ENCODE results near the gene LRFN2. TPM values are rescaled to one million over a fixed set of nuclear protein-coding genes. Genes with fewer than 3 reads are reported as not detected.

LRFN2 gene
- total RNA-seq, 4 donors from 2014 or later = 0.83 TPM; not detected in 3

DNA sequence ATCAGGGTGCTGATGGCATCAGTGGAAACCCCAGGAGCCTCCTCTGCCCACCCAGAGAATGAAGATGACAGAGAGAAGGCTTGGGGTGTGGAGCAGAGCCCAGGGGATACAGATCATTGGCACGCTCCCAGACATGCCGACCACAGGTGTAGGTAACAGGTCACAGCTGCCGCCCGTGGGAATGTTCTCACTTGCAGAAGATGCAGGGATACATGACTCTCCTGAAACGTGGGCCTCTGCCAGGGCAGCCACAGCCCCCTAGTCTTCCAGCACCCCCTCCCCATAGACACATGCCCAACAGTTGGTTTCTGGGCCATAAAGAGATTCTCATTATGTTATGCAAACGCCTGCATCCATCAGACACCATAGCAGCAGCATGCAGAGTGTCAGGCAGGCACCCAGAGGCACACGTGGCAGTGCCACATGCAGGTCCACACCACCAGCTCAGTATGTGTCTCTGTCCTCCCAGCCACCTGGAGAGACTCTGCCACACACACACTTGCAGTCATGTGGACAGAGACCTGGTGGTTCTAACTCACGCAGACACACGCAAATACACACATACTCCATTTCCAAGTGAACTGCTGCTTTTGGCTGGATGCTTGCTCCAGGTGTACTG, 45.5 kb downstream of the LRFN2 start:
- Histone ChIP-seq H3K27ac (no peak overlapping the region), H3K27me3 (no peaks in the 10 kb centered on the region), H3K4me3 (no peak overlapping the region), H3K9me3 (no peaks in the 10 kb centered on the region), H3K36me3 (no peaks in the 10 kb centered on the region), H3K4me1 (no peaks in the 10 kb centered on the region)
- DNase-seq = no peak
- no peak for TF ChIP-seq POLR2A (IDR thresholded peaks at IDR 0.05)
- TF ChIP-seq, protein P1, sequence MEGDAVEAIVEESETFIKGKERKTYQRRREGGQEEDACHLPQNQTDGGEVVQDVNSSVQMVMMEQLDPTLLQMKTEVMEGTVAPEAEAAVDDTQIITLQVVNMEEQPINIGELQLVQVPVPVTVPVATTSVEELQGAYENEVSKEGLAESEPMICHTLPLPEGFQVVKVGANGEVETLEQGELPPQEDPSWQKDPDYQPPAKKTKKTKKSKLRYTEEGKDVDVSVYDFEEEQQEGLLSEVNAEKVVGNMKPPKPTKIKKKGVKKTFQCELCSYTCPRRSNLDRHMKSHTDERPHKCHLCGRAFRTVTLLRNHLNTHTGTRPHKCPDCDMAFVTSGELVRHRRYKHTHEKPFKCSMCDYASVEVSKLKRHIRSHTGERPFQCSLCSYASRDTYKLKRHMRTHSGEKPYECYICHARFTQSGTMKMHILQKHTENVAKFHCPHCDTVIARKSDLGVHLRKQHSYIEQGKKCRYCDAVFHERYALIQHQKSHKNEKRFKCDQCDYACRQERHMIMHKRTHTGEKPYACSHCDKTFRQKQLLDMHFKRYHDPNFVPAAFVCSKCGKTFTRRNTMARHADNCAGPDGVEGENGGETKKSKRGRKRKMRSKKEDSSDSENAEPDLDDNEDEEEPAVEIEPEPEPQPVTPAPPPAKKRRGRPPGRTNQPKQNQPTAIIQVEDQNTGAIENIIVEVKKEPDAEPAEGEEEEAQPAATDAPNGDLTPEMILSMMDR (IDR thresholded peaks at IDR 0.05) = no peak

DNA sequence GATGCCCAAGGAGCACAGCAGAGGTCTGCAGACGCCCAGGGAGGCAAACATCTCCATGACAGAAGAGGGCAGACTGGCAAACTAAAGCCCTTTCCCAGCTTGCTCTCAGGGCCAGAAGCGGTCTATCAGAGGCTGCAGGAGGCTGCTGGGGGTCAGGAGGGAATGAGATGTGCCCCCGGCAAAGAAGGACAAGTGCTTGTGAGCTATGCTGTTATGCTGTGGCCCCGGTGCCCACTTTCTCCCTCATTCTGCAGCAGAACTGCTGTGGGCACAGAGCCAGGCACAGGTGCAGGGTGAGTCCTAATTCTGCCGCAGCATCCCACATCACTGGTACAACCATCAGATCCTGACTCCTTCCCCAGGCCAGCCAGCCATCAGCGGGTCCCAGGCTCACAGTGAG, 46.4 kb downstream of the LRFN2 start:
- TF ChIP-seq, protein P1 (IDR thresholded peaks at IDR 0.05) = no peak
- TF ChIP-seq POLR2A (IDR thresholded peaks at IDR 0.05) = no peak
- H3K27me3 ChIP-seq = no peaks in the 10 kb centered on the region
- H3K27ac ChIP-seq = no peak overlapping the region

GRCh38 chr6:40539853-40540252, 47.3 kb downstream of the LRFN2 start:
- Histone ChIP-seq H3K27ac (no peak overlapping the region), H3K36me3 (no peaks in the 10 kb centered on the region), H3K4me3 (no peak overlapping the region), H3K4me1 (no peaks in the 10 kb centered on the region), H3K9me3 (no peaks in the 10 kb centered on the region), H3K27me3 (no peaks in the 10 kb centered on the region)
- DNase-seq = peak in 1 of 3 donors; percentile 2
- TF ChIP-seq, protein P1 (IDR thresholded peaks at IDR 0.05) = no peak
- no peak for TF ChIP-seq POLR2A (IDR thresholded peaks at IDR 0.05)

More for the DNA sequence above, 46.4 kb downstream of the LRFN2 start:
- H3K4me3 ChIP-seq = no peak overlapping the region
- H3K4me1 ChIP-seq = no peaks in the 10 kb centered on the region
- no peak for DNase-seq
- H3K36me3 ChIP-seq = no peaks in the 10 kb centered on the region
- no peaks in the 10 kb centered on the region for H3K9me3 ChIP-seq

DNA sequence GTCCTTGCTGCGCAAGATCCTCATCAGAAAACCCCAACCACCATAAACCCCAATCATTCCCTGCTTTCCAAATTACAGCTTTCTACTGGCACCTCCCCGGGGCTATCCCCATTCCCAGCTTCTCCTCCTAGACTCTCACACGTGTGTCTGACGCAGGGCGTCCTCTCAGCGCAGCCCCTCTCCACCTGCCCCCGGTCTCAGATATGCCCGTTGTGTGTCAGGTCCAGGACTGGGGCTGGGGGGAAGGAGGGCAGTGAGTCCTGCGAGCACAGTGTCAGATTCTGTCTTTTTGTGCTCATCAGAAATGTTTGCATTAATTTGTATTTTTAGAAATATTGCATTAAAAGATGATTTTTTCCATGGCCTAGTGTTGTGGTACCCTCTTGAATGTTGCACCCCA, 48.6 kb downstream of the LRFN2 start:
- Histone ChIP-seq H3K4me1 (no peaks in the 10 kb centered on the region), H3K4me3 (no peak overlapping the region), H3K36me3 (no peaks in the 10 kb centered on the region), H3K9me3 (no peaks in the 10 kb centered on the region), H3K27me3 (no peaks in the 10 kb centered on the region), H3K27ac (no peak overlapping the region)
- DNase-seq = peak in 1 of 3 donors; percentile 31
- TF ChIP-seq POLR2A (IDR thresholded peaks at IDR 0.05) = no peak
- TF ChIP-seq, protein P1 (IDR thresholded peaks at IDR 0.05) = no peak

DNA sequence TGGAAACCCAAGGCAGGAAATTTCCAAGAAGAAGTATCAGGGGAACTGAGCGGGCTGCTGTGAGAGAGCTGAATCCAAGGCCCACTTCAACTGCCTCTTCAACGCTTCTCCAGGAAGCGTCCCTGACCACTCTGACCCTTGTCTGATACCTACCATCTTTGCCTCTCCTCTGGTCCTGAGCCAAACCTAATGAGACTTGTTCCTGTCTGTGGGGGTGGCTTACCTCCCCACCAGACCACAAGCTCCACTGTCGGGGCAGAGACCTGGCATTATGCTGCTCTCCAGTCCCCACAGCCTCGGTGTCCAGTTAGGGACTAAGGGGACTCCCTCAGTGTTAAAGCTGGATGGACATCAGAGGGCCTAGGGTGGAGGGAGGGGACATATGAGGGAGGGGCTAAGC, 49.7 kb downstream of the LRFN2 start:
- Histone ChIP-seq H3K4me3 (no peak overlapping the region), H3K36me3 (no peaks in the 10 kb centered on the region), H3K9me3 (no peaks in the 10 kb centered on the region), H3K4me1 (no peaks in the 10 kb centered on the region), H3K27me3 (no peaks in the 10 kb centered on the region), H3K27ac (no peak overlapping the region)
- TF ChIP-seq POLR2A (IDR thresholded peaks at IDR 0.05) = no peak
- TF ChIP-seq, protein P1 (IDR thresholded peaks at IDR 0.05) = no peak
- DNase-seq = peak in 1 of 3 donors; percentile 6
